Osteocyte (in vitro differentiated cells): ENCODE measurements around the gene KIRREL3. TPM values are rescaled to one million over a fixed set of nuclear protein-coding genes. Genes with fewer than 3 reads are reported as not detected.

Source experiments
- DNase-seq: peaks from one replicate; pipeline ENCODE4 v3.0.0; 2021; ENCODE audit warnings: mixed read lengths; ENCODE audit not compliant: unreplicated experiment; ENCODE audit errors: extremely low spot score
- H3K27ac Mint-ChIP-seq: one replicate; pipeline ENCODE4 v1.8.0; 2021; ENCODE audit warnings: mild to moderate bottlenecking, mixed read lengths; ENCODE audit not compliant: unreplicated experiment
- H3K27me3 Mint-ChIP-seq: one replicate; pipeline ENCODE4 v1.8.0; 2021; ENCODE audit warnings: mixed read lengths; ENCODE audit not compliant: unreplicated experiment
- H3K36me3 Mint-ChIP-seq: one replicate; pipeline ENCODE4 v1.8.0; 2021; ENCODE audit warnings: mixed read lengths; ENCODE audit not compliant: unreplicated experiment
- H3K4me1 Mint-ChIP-seq: one replicate; pipeline ENCODE4 v1.8.0; 2021; ENCODE audit warnings: mixed read lengths; ENCODE audit not compliant: unreplicated experiment
- H3K4me3 Mint-ChIP-seq: one replicate; pipeline ENCODE4 v1.8.0; 2021; ENCODE audit warnings: mild to moderate bottlenecking, moderate library complexity, mixed read lengths; ENCODE audit not compliant: unreplicated experiment
- H3K9me3 Mint-ChIP-seq: one replicate; pipeline ENCODE4 v1.8.0; 2021; ENCODE audit warnings: mixed read lengths; ENCODE audit not compliant: unreplicated experiment
- total RNA-seq: library from RNA; stranded (reverse); gene quantifications from 2 replicates; pipeline ENCODE4 v1.2.1, GENCODE V29; 2021
- TF ChIP-seq, protein P1 (sequence below): fragments of 200-600 bp; sonication (generic); IDR thresholded peaks from 2 replicates; pipeline ENCODE4 v1.5.0; 2021; ENCODE audit warnings: antibody characterized with exemption, mild to moderate bottlenecking, moderate library complexity

The KIRREL3 gene
- total RNA-seq, 1 donor from 2014 or later: 1.2 TPM

DNA sequence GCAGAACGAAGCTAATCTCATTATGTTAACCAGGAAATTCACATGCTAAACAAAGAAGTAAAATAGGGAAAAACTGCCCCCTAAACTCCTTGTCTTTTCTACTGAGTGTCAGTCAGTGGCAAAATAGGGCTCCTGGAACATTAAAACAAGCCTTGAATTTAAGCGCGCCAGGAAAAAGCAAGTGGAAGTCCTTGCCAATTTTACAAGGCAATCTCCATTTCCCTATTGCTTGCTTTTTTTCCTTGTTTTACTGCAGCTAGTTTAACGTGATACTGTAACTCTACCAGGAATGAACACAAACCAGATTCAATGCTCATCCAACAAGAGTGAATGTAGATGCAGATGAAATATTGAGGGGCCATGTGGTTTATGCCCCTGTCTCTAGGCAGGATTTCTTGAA is 28.1 kb upstream of the KIRREL3 start:
- no peak overlapping the region for H3K4me3 Mint-ChIP-seq
- TF ChIP-seq, protein P1, sequence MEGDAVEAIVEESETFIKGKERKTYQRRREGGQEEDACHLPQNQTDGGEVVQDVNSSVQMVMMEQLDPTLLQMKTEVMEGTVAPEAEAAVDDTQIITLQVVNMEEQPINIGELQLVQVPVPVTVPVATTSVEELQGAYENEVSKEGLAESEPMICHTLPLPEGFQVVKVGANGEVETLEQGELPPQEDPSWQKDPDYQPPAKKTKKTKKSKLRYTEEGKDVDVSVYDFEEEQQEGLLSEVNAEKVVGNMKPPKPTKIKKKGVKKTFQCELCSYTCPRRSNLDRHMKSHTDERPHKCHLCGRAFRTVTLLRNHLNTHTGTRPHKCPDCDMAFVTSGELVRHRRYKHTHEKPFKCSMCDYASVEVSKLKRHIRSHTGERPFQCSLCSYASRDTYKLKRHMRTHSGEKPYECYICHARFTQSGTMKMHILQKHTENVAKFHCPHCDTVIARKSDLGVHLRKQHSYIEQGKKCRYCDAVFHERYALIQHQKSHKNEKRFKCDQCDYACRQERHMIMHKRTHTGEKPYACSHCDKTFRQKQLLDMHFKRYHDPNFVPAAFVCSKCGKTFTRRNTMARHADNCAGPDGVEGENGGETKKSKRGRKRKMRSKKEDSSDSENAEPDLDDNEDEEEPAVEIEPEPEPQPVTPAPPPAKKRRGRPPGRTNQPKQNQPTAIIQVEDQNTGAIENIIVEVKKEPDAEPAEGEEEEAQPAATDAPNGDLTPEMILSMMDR: no peak
- no peaks in the 10 kb centered on the region for H3K9me3 Mint-ChIP-seq
- DNase-seq: no peak
- H3K36me3 Mint-ChIP-seq: no peaks in the 10 kb centered on the region
- H3K4me1 Mint-ChIP-seq: no peaks in the 10 kb centered on the region
- no peak overlapping the region for H3K27ac Mint-ChIP-seq
- peaks cover 30% of the 10 kb centered on the region for H3K27me3 Mint-ChIP-seq

DNA sequence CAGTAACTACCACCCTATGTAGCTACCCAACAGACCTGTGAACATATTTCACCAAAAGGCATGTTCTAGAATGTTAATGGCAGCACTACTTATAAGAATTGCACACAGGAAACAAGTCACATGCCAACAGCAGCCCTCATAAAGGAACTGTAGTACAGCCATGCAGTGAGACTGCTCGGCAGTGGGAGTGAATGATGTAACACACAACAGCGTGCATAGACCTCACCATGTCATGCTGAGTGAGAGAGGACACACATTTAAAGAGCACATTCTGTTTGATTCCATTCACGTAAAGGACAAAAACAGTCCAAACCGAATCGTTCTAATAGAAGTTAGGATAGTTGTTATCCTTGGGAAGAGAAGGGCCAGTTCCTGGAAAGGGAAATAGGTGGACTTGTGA is 27.2 kb upstream of the KIRREL3 start:
- Mint-ChIP-seq H3K4me1 (no peaks in the 10 kb centered on the region), H3K36me3 (no peaks in the 10 kb centered on the region), H3K9me3 (no peaks in the 10 kb centered on the region), H3K4me3 (no peak overlapping the region), H3K27ac (no peak overlapping the region), H3K27me3 (peaks cover 30% of the 10 kb centered on the region)
- TF ChIP-seq, protein P1: no peak
- no peak for DNase-seq

DNA sequence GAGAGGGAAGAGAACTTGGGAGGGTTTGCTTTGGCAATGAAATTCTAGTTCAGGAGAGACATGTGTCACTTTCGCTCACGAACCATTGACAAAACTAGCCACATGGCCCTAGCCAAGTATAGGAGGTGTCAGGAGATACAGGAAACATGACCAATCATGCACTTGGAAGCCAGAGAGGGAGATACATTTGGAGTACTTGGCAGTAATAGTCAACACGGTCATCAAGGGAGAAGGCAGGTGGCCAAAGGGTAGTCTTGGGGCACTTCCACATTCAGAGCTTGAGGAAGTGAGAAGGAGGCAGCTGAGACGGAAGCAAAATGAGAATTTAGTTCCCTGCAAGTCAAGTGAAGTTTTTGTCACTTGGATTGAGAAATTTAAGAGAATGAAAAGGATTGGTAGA is 26.4 kb upstream of the KIRREL3 start:
- Mint-ChIP-seq H3K36me3 (no peaks in the 10 kb centered on the region), H3K27ac (no peak overlapping the region), H3K27me3 (peaks cover 30% of the 10 kb centered on the region), H3K4me1 (no peaks in the 10 kb centered on the region), H3K9me3 (no peaks in the 10 kb centered on the region), H3K4me3 (no peak overlapping the region)
- TF ChIP-seq, protein P1: no peak
- no peak for DNase-seq

DNA sequence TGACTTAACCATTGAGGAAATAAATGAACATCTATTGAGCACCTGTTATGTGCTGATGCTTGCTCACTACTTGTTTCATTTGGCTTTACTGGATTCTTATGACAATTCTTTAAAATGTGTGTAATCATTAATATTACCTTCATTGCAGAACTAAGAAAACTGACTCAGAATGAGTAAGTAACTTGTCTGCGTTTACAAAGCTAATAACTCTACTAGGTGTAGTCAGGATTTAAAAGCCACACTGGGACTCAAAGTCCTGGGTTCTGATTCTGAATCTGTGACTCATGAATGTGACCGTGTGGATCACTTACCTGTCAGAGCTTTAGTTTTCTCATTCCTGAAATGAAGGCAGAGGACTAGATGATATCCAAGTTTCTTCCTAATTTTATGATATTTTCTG is 23.4 kb upstream of the KIRREL3 start:
- Mint-ChIP-seq H3K4me1 (no peaks in the 10 kb centered on the region), H3K27me3 (peaks cover 23% of the 10 kb centered on the region), H3K36me3 (no peaks in the 10 kb centered on the region), H3K9me3 (no peaks in the 10 kb centered on the region), H3K4me3 (no peak overlapping the region), H3K27ac (no peak overlapping the region)
- TF ChIP-seq, protein P1: no peak
- DNase-seq: no peak

DNA sequence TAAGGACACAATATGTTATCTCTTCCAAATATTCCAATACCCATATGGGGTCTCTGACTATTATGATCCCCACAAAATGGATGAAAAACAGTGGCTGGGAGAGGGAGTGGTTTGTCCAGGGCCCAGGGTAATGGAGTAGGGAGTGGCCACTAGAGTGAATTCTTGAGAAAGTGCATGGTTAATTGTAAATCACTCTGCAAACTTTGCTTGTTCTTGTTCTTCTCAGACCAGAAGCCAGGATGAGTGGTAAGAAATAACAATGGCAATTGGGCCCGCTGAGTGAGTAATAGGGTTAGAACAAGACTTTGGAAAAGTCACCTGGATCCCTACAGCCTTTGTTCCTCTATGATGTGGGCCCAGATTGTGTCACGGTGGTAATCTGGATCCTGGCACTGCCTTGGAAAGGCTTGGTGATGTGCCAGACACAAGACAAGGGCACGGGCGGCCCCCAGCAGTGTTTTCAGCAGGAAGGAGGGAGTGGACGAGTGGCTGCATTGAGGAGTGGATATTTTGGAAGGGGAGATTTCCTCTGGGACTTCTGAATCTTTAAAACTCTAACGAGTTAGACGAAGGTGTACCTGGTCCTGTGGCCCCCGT is 18.2 kb upstream of the KIRREL3 start:
- Mint-ChIP-seq H3K27me3 (peaks cover 26% of the 10 kb centered on the region), H3K27ac (no peak overlapping the region), H3K4me3 (no peak overlapping the region), H3K9me3 (no peaks in the 10 kb centered on the region), H3K4me1 (peaks cover 2% of the 10 kb centered on the region), H3K36me3 (no peaks in the 10 kb centered on the region)
- no peak for DNase-seq
- TF ChIP-seq, protein P1: no peak
